Measurements from ENCODE around the gene GRM7. TPM values are rescaled to one million over a fixed set of nuclear protein-coding genes. Genes with fewer than 3 reads are reported as not detected.

GRM7 gene
- polyA plus RNA-seq, 1 donor from 2014 or later = 23.8 TPM

DNA sequence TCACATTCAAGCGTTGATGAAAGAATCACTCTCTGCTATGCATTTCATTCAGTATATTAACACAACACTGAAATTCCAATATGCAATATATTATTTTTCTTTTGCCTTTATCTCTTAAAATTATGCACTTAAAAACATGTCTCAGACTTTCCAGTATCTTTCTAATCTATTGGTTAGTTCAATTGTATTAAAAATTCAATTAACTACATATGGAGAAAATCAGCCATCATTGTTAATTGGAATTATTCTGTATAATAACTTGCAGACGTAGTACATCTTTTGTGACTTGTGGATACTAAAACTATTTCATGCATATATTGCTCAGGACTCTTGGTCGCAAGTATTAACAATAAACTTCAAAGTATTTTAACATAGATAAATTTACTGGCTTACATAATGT, 715.6 kb downstream of the GRM7 start:
- no peaks in the 10 kb centered on the region for H4K20me1 ChIP-seq (ENCODE audit: insufficient read depth)
- H3K9me2 ChIP-seq (ENCODE audit: insufficient read depth, low read length) = no peaks in the 10 kb centered on the region
- no peak overlapping the region for H2AFZ ChIP-seq (ENCODE audit: low read depth, low read length)
- no peak overlapping the region for H3K9ac ChIP-seq (ENCODE audit: low read length)
- H3K4me3 ChIP-seq (ENCODE audit: low read length) = no peak overlapping the region
- H3K36me3 ChIP-seq (ENCODE audit: insufficient read depth, low read length) = no peaks in the 10 kb centered on the region
- no peak overlapping the region for H3K4me2 ChIP-seq (ENCODE audit: low read length)
- TF ChIP-seq, protein P1, sequence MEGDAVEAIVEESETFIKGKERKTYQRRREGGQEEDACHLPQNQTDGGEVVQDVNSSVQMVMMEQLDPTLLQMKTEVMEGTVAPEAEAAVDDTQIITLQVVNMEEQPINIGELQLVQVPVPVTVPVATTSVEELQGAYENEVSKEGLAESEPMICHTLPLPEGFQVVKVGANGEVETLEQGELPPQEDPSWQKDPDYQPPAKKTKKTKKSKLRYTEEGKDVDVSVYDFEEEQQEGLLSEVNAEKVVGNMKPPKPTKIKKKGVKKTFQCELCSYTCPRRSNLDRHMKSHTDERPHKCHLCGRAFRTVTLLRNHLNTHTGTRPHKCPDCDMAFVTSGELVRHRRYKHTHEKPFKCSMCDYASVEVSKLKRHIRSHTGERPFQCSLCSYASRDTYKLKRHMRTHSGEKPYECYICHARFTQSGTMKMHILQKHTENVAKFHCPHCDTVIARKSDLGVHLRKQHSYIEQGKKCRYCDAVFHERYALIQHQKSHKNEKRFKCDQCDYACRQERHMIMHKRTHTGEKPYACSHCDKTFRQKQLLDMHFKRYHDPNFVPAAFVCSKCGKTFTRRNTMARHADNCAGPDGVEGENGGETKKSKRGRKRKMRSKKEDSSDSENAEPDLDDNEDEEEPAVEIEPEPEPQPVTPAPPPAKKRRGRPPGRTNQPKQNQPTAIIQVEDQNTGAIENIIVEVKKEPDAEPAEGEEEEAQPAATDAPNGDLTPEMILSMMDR (IDR thresholded peaks at IDR 0.05; ENCODE audit: poor library complexity, severe bottlenecking) = no peak
- TF ChIP-seq REST (IDR thresholded peaks at IDR 0.05; ENCODE audit: borderline replicate concordance) (no peak), TAF1 (IDR thresholded peaks at IDR 0.05; ENCODE audit: low read depth) (no peak), RAD21 (conservative IDR thresholded peaks at IDR 0.05) (no peak)
- no peaks in the 10 kb centered on the region for H3K9me3 ChIP-seq (ENCODE audit: low read length)
- no peaks in the 10 kb centered on the region for H3K79me2 ChIP-seq (replicated peaks; ENCODE audit: insufficient read depth, low read length)
- no peaks in the 10 kb centered on the region for H3F3A ChIP-seq (ENCODE audit: insufficient read depth, low read length, poor library complexity, severe bottlenecking)
- H3K27me3 ChIP-seq (ENCODE audit: insufficient read depth, low read depth, low read length) = no peaks in the 10 kb centered on the region
- no peak overlapping the region for H3K27ac ChIP-seq (ENCODE audit: low read length)

GRCh38 chr3:7577513-7577912, 716.6 kb downstream of the GRM7 start:
- Histone ChIP-seq H2AFZ (ENCODE audit: low read depth, low read length) (no peak overlapping the region), H3F3A (ENCODE audit: insufficient read depth, low read length, poor library complexity, severe bottlenecking) (no peaks in the 10 kb centered on the region), H3K79me2 (replicated peaks; ENCODE audit: insufficient read depth, low read length) (no peaks in the 10 kb centered on the region), H3K9ac (ENCODE audit: low read length) (no peak overlapping the region), H3K9me2 (ENCODE audit: insufficient read depth, low read length) (no peaks in the 10 kb centered on the region), H3K36me3 (ENCODE audit: insufficient read depth, low read length) (no peaks in the 10 kb centered on the region), H3K27ac (ENCODE audit: low read length) (no peak overlapping the region), H3K9me3 (ENCODE audit: low read length) (no peaks in the 10 kb centered on the region), H3K27me3 (ENCODE audit: insufficient read depth, low read depth, low read length) (no peaks in the 10 kb centered on the region), H3K4me3 (ENCODE audit: low read length) (no peak overlapping the region), H3K4me2 (ENCODE audit: low read length) (no peak overlapping the region), H4K20me1 (ENCODE audit: insufficient read depth) (no peaks in the 10 kb centered on the region)
- TF ChIP-seq REST (IDR thresholded peaks at IDR 0.05; ENCODE audit: borderline replicate concordance) = no peak
- TF ChIP-seq TAF1 (IDR thresholded peaks at IDR 0.05; ENCODE audit: low read depth) = no peak
- TF ChIP-seq SMC3 (conservative IDR thresholded peaks at IDR 0.05; ENCODE audit: poor library complexity) = no peak
- no peak for TF ChIP-seq MXI1 (conservative IDR thresholded peaks at IDR 0.05; ENCODE audit: poor library complexity, severe bottlenecking)
- TF ChIP-seq EP300 (conservative IDR thresholded peaks at IDR 0.05; ENCODE audit: poor library complexity, severe bottlenecking) = no peak
- no peak for TF ChIP-seq EZH2 (IDR thresholded peaks at IDR 0.05; ENCODE audit: borderline replicate concordance, insufficient read depth, low read length, poor library complexity, severe bottlenecking)
- TF ChIP-seq, protein P1 (IDR thresholded peaks at IDR 0.05; ENCODE audit: poor library complexity, severe bottlenecking) = no peak
- no peak for TF ChIP-seq POLR2AphosphoS5 (IDR thresholded peaks at IDR 0.05)
- no peak for TF ChIP-seq RAD21 (conservative IDR thresholded peaks at IDR 0.05)
